CD14-positive monocyte (primary cell): Measurements from ENCODE around the gene IQSEC3. TPM values are rescaled to one million over a fixed set of nuclear protein-coding genes. Genes with fewer than 3 reads are reported as not detected.

ENCODE experiments used
- DNase-seq, 3 donors: peaks; one replicate each; pipeline ENCODE4 v3.0.0-alpha.2; 2011 to 2022
- H2AFZ ChIP-seq: 2 replicates; pipeline ENCODE4 v1.6.0; 2012; ENCODE audit warnings: mild to moderate bottlenecking, low read depth, low read length, inconsistent platforms; ENCODE audit not compliant: insufficient read depth, poor library complexity, severe bottlenecking
- H3K27ac ChIP-seq, 2 donors: 1 replicate in 1 of 2; 2 replicates in 1 of 2; pipeline ENCODE4 v1.5.1; 2012 to 2013; ENCODE audit warnings: low read length in 2 of 2, control low read depth in 1 of 2, inconsistent platforms in 1 of 2, low read depth in 1 of 2, mild to moderate bottlenecking in 1 of 2
- H3K27me3 ChIP-seq, 2 donors: one replicate each; pipeline versions ENCODE4 v1.6.0 to v1.6.1; 2011 to 2013; ENCODE audit warnings: low read length in 2 of 2; ENCODE audit not compliant: control insufficient read depth in 2 of 2, insufficient read depth in 2 of 2
- H3K36me3 ChIP-seq, 2 donors: replicated peaks in 1 of 2; 1 replicate in 1 of 2; 2 replicates in 1 of 2; pipeline versions ENCODE4 v1.5.1 to v1.6.1; 2012 to 2013; ENCODE audit warnings: low read length in 2 of 2, control low read depth in 1 of 2, inconsistent platforms in 1 of 2, mild to moderate bottlenecking in 1 of 2; ENCODE audit not compliant: insufficient read depth in 2 of 2, control insufficient read depth in 1 of 2
- H3K4me1 ChIP-seq, 2 donors: 1 replicate in 1 of 2; 2 replicates in 1 of 2; pipeline versions ENCODE4 v1.5.1 to v1.6.1; 2012 to 2013; ENCODE audit warnings: low read length in 2 of 2, control low read depth in 1 of 2, inconsistent platforms in 1 of 2, mild to moderate bottlenecking in 1 of 2, moderate library complexity in 1 of 2; ENCODE audit not compliant: insufficient read depth in 2 of 2, control insufficient read depth in 1 of 2
- H3K4me2 ChIP-seq: replicated peaks from 2 replicates; pipeline ENCODE3; 2012; ENCODE audit warnings: low read length, moderate library complexity, mild to moderate bottlenecking; ENCODE audit not compliant: poor library complexity, severe bottlenecking; ENCODE audit errors: extremely low read depth
- H3K4me3 ChIP-seq, 3 experiments: fragments of 200-600 bp in 1 of 3; sonication (generic) in 1 of 3; replicated peaks in 1 of 3; 1 replicate in 2 of 3; 2 replicates in 1 of 3; pipeline ENCODE4 v1.5.1; 2011 to 2013; ENCODE audit warnings: low read length in 3 of 3, mild to moderate bottlenecking in 3 of 3, control low read depth in 2 of 3, low read depth in 2 of 3, inconsistent platforms in 1 of 3, moderate library complexity in 1 of 3
- H3K79me2 ChIP-seq: 2 replicates; pipeline ENCODE4 v1.6.0; 2012; ENCODE audit warnings: mild to moderate bottlenecking, control low read depth, inconsistent platforms, low read length, moderate library complexity; ENCODE audit not compliant: insufficient read depth
- H3K9ac ChIP-seq: 2 replicates; pipeline ENCODE4 v1.6.0; 2017; ENCODE audit warnings: low read length, mild to moderate bottlenecking; ENCODE audit not compliant: insufficient read depth, poor library complexity, severe bottlenecking
- H3K9me3 ChIP-seq, 2 donors: replicated peaks in 1 of 2; 1 replicate in 1 of 2; 2 replicates in 1 of 2; pipeline versions ENCODE4 v1.5.1 to v1.6.1; 2012 to 2013; ENCODE audit warnings: low read length in 2 of 2, control low read depth in 1 of 2; ENCODE audit not compliant: control insufficient read depth in 1 of 2, insufficient read depth in 1 of 2
- H4K20me1 ChIP-seq: 2 replicates; pipeline ENCODE4 v1.6.0; 2012; ENCODE audit warnings: mild to moderate bottlenecking, low read length, control low read depth, moderate library complexity; ENCODE audit not compliant: insufficient read depth
- H3K27ac Mint-ChIP-seq, 7 donors: one replicate each; pipeline ENCODE4 v1.8.0; 2020; ENCODE audit warnings: mild to moderate bottlenecking in 7 of 7, mixed read lengths in 7 of 7, moderate library complexity in 6 of 7, inconsistent platforms in 2 of 7
- H3K27me3 Mint-ChIP-seq, 3 donors: one replicate each; pipeline ENCODE4 v1.8.0; 2021 to 2022; ENCODE audit warnings: low read depth in 3 of 3, mild to moderate bottlenecking in 3 of 3, mixed read lengths in 3 of 3, moderate library complexity in 3 of 3, inconsistent platforms in 1 of 3
- H3K36me3 Mint-ChIP-seq, 2 donors: one replicate each; pipeline ENCODE4 v1.8.0; 2020; ENCODE audit warnings: mixed read lengths in 2 of 2, inconsistent platforms in 1 of 2, mild to moderate bottlenecking in 1 of 2
- H3K4me1 Mint-ChIP-seq: one replicate; pipeline ENCODE4 v1.8.0; 2020; ENCODE audit warnings: mild to moderate bottlenecking, mixed read lengths
- H3K4me3 Mint-ChIP-seq, 2 donors: one replicate each; pipeline ENCODE4 v1.8.0; 2020; ENCODE audit warnings: mild to moderate bottlenecking in 2 of 2, mixed read lengths in 2 of 2, moderate library complexity in 1 of 2
- H3K9me3 Mint-ChIP-seq, 7 donors: one replicate each; pipeline ENCODE4 v1.8.0; 2020 to 2022; ENCODE audit warnings: mixed read lengths in 7 of 7, mild to moderate bottlenecking in 6 of 7, moderate library complexity in 6 of 7, inconsistent platforms in 2 of 7
- WGBS: methylation state at CpG from one replicate; pipeline ENCODE4 v1.1.5; 2013; ENCODE audit warnings: missing lambda C conversion rate; ENCODE audit not compliant: insufficient coverage; 5-methylcytosine and 5-hydroxymethylcytosine counted together
- intact Hi-C, 2 donors: fragments of 100-400 bp; cut with micrococcal nuclease; formaldehyde crosslinking; loops; one replicate each; pipeline versions ENCODE4 v1.15.0 to v1.15.1; 2023
- polyA plus RNA-seq, 3 donors: library from polyadenylated mRNA; depleted of rRNA in 1 of 3; unstranded in 2 of 3; stranded (reverse) in 1 of 3; fragments of 300-500 nt in 2 of 3; fragments of >200 nt in 1 of 3; fragmentation: Illumina TruSeq in 2 of 3; gene quantifications; 1 replicate in 2 of 3; 2 replicates in 1 of 3; pipeline ENCODE4 v1.2.3, GENCODE V29; 2012 to 2021
- TF ChIP-seq, protein P1 (sequence below): fragments of 200-600 bp; IDR thresholded peaks from one replicate; pipeline ENCODE4 v1.8.0; 2022; ENCODE audit warnings: antibody characterized with exemption, mild to moderate bottlenecking

Gene IQSEC3
- polyA plus RNA-seq, 3 donors = not detected

DNA sequence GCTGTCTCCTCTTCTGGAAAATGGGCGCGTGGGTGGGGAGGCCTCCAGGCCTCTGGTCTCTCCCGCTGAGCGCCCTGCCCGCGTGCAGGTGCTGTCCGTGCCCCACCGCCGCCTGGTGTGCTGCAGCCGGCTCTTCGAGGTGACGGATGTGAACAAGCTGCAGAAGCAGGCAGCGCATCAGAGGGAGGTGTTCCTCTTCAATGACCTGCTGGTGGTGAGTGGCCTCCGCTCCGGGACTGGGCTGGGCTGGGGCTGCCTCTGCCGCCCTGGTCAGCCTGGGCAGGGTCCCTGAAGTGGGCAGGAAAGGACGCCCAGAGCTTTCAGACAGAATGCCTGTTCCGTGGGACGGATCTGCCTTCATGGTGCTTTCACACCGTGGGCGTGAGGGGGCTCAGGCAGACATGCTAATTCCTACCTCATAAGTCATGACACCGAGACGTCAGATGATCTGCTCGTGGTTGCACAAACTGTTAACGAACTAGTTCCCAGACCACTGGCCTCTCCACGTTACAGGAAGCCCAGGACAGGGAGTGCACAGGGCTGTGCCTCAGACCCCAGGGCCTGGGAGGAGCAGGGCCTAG lies 96.9 kb downstream of the IQSEC3 start:
- Mint-ChIP-seq H3K27ac (no peak overlapping the region), H3K4me1 (peaks cover 21% of the 10 kb centered on the region)
- 77% methylated on average over 24 of the region's 26 CpGs for WGBS

DNA sequence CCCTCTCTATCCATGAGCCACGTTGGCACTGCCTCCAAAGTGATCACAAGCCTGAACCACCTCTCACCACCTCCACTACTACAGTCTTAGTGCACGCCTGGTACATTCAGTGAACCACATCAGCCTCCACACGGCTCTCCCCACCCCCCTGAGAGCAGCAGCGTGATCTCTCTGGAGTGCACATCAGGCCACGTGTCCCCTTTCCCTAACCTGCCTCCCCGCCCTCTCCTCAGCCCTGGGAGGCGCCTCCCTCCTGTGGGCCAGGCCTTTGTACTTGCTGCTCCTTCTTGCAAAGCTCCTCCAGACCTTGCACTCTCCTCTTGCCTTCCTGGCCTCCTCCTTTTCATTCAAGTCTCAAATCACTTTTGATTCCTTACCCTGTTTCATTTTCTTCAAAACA lies 97.6 kb downstream of the IQSEC3 start:
- no peaks in the 10 kb centered on the region for H4K20me1 ChIP-seq
- no peak overlapping the region for H3K27ac ChIP-seq
- Mint-ChIP-seq H3K4me1 (peaks cover 24% of the 10 kb centered on the region), H3K27me3 (peaks cover 0 to 7% (median 5%) of the 10 kb centered on the region in 3 donors), H3K36me3 (no peaks in the 10 kb centered on the region), H3K4me3 (no peak overlapping the region), H3K9me3 (no peaks in the 10 kb centered on the region), H3K27ac (no peak overlapping the region)
- no peaks in the 10 kb centered on the region for H3K9me3 ChIP-seq
- H3K4me3 ChIP-seq = no peak overlapping the region
- H3K79me2 ChIP-seq = no peaks in the 10 kb centered on the region
- 80% methylated on average over 7 of the region's 7 CpGs for WGBS
- TF ChIP-seq, protein P1, sequence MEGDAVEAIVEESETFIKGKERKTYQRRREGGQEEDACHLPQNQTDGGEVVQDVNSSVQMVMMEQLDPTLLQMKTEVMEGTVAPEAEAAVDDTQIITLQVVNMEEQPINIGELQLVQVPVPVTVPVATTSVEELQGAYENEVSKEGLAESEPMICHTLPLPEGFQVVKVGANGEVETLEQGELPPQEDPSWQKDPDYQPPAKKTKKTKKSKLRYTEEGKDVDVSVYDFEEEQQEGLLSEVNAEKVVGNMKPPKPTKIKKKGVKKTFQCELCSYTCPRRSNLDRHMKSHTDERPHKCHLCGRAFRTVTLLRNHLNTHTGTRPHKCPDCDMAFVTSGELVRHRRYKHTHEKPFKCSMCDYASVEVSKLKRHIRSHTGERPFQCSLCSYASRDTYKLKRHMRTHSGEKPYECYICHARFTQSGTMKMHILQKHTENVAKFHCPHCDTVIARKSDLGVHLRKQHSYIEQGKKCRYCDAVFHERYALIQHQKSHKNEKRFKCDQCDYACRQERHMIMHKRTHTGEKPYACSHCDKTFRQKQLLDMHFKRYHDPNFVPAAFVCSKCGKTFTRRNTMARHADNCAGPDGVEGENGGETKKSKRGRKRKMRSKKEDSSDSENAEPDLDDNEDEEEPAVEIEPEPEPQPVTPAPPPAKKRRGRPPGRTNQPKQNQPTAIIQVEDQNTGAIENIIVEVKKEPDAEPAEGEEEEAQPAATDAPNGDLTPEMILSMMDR = no peak
- intact Hi-C loops = no loop called here
- H3K27me3 ChIP-seq = no peaks in the 10 kb centered on the region
- peaks cover 4% of the 10 kb centered on the region in 2 donors for H3K4me1 ChIP-seq
- H3K4me2 ChIP-seq = no peak overlapping the region
- no peak for DNase-seq
- no peak overlapping the region for H2AFZ ChIP-seq
- H3K36me3 ChIP-seq = no peaks in the 10 kb centered on the region
- no peak overlapping the region for H3K9ac ChIP-seq

More for the DNA sequence above, 96.9 kb downstream of the IQSEC3 start:
- Mint-ChIP-seq H3K9me3 (no peaks in the 10 kb centered on the region), H3K4me3 (no peak overlapping the region), H3K27me3 (peaks cover 0 to 7% (median 0%) of the 10 kb centered on the region in 3 donors), H3K36me3 (no peaks in the 10 kb centered on the region)
- Histone ChIP-seq H3K27ac (no peak overlapping the region), H3K9ac (no peak overlapping the region), H3K4me3 (no peak overlapping the region), H4K20me1 (no peaks in the 10 kb centered on the region), H3K4me1 (no peaks in the 10 kb centered on the region), H3K4me2 (no peak overlapping the region), H3K9me3 (no peaks in the 10 kb centered on the region), H3K79me2 (no peaks in the 10 kb centered on the region), H3K36me3 (no peaks in the 10 kb centered on the region), H2AFZ (no peak overlapping the region), H3K27me3 (no peaks in the 10 kb centered on the region)
- TF ChIP-seq, protein P1 = no peak
- intact Hi-C loops = no loop called here
- DNase-seq = no peak
